Endothelial cell of umbilical vein (primary cell): ENCODE measurements around the gene PTCD3. TPM values are rescaled to one million over a fixed set of nuclear protein-coding genes. Genes with fewer than 3 reads are reported as not detected.

Experiments used
- BruUV-seq: library from RNA; stranded (reverse); fragments of 400-500 nt; replicated peaks from 2 replicates; lab custom pipeline; 2021; lab: Mats Ljungman, UMichigan
- CTCF ChIA-PET: fragments of 300-600, 350-600 bp; sonication (Branson Sonifier 250); formaldehyde crosslinking; loops from one replicate; lab custom pipeline; 2021; ENCODE audit warnings: antibody characterized with exemption, inconsistent platforms; lab: Charles Lee
- POLR2A ChIA-PET: fragments of 300-600, 350-600 bp; sonication (Branson Sonifier 250); formaldehyde crosslinking; loops from one replicate; lab custom pipeline; 2021; ENCODE audit warnings: antibody characterized with exemption, inconsistent platforms; lab: Charles Lee
- DNase-seq: peaks from one replicate; pipeline ENCODE4 v3.0.0-alpha.2; 2011; ENCODE audit warnings: low read depth, low spot score
- FAIRE-seq: peaks from 2 replicates; lab custom pipeline; 2011; peaks lifted over from hg19 to GRCh38; lab: Jason Lieb, UNC
- H2AFZ ChIP-seq: 2 replicates; pipeline ENCODE4 v1.6.0; 2012; ENCODE audit warnings: low read depth, low read length, control low read depth, inconsistent platforms
- H3K27ac ChIP-seq: 2 replicates; pipeline ENCODE4 v1.5.1; 2011; ENCODE audit warnings: low read depth, mild to moderate bottlenecking, control low read depth, low read length, moderate library complexity; ENCODE audit not compliant: insufficient read depth
- H3K27me3 ChIP-seq, 2 experiments: 2 replicates each; pipeline versions ENCODE4 v1.6.0 to v1.6.1; 2011; ENCODE audit warnings: low read length in 2 of 2, mixed read lengths in 1 of 2; ENCODE audit not compliant: control insufficient read depth in 2 of 2, insufficient read depth in 2 of 2
- H3K36me3 ChIP-seq, 2 experiments: 2 replicates in 1 of 2; 3 replicates in 1 of 2; pipeline ENCODE4 v1.5.1; 2011; ENCODE audit warnings: low read length in 2 of 2, mild to moderate bottlenecking in 1 of 2, moderate library complexity in 1 of 2; ENCODE audit not compliant: control insufficient read depth in 2 of 2, insufficient read depth in 2 of 2; ENCODE audit errors: extremely low read depth in 1 of 2
- H3K4me1 ChIP-seq: 3 replicates; pipeline ENCODE4 v1.5.1; 2011; ENCODE audit warnings: mild to moderate bottlenecking, low read length; ENCODE audit not compliant: control insufficient read depth, insufficient read depth; ENCODE audit errors: extremely low read depth
- H3K4me2 ChIP-seq: 2 replicates; pipeline ENCODE4 v1.6.1; 2011; ENCODE audit warnings: low read length, control low read depth, mixed read lengths; ENCODE audit not compliant: insufficient read depth
- H3K4me3 ChIP-seq, 3 experiments: fragments of 200-600 bp in 1 of 3; sonication (generic), shearing (Covaris generic) in 1 of 3; replicated peaks in 1 of 3; 2 replicates each; pipeline ENCODE4 v1.5.1; 2011 to 2016; ENCODE audit warnings: control low read depth in 3 of 3, low read length in 3 of 3, mild to moderate bottlenecking in 2 of 3, inconsistent platforms in 1 of 3, low read depth in 1 of 3, moderate library complexity in 1 of 3; ENCODE audit not compliant: insufficient read depth in 1 of 3
- H3K79me2 ChIP-seq: 2 replicates; pipeline ENCODE4 v1.6.0; 2012; ENCODE audit warnings: low read length, inconsistent platforms; ENCODE audit not compliant: control insufficient read depth, insufficient read depth
- H3K9ac ChIP-seq: replicated peaks from 2 replicates; pipeline ENCODE3; 2011; ENCODE audit warnings: low read length, control low read depth; ENCODE audit not compliant: insufficient read depth; ENCODE audit errors: extremely low read depth
- H3K9me1 ChIP-seq: replicated peaks from 3 replicates; pipeline ENCODE4 v1.6.0; 2011; ENCODE audit warnings: mild to moderate bottlenecking, low read length; ENCODE audit not compliant: control insufficient read depth, insufficient read depth; ENCODE audit errors: extremely low read depth
- H3K9me3 ChIP-seq: replicated peaks from 2 replicates; pipeline ENCODE4 v1.5.1; 2012; ENCODE audit warnings: low read length, inconsistent platforms; ENCODE audit not compliant: control insufficient read depth, insufficient read depth
- H4K20me1 ChIP-seq: replicated peaks from 2 replicates; pipeline ENCODE3; 2011; ENCODE audit warnings: mild to moderate bottlenecking, low read length; ENCODE audit not compliant: control insufficient read depth, insufficient read depth; ENCODE audit errors: extremely low read depth
- CTCF ChIP-seq, 2 donors: IDR thresholded peaks; 1 replicate in 1 of 2; 2 replicates in 1 of 2; pipeline ENCODE4 v1.5.1; 2011; ENCODE audit warnings: low read length in 2 of 2, mild to moderate bottlenecking in 2 of 2, moderate library complexity in 2 of 2, control low read depth in 1 of 2, inconsistent platforms in 1 of 2, low read depth in 1 of 2; ENCODE audit not compliant: insufficient read depth in 1 of 2; ENCODE audit errors: extremely low read depth in 1 of 2
- EZH2 ChIP-seq: IDR thresholded peaks from 2 replicates; pipeline ENCODE4 v1.6.1; 2012; ENCODE audit warnings: borderline replicate concordance, low read depth, mild to moderate bottlenecking, moderate library complexity, low read length, inconsistent platforms; ENCODE audit not compliant: severe bottlenecking
- FOS ChIP-seq: IDR thresholded peaks from 2 replicates; pipeline ENCODE4 v1.6.1; 2011; ENCODE audit warnings: mild to moderate bottlenecking, low read length, moderate library complexity, borderline replicate concordance; ENCODE audit not compliant: insufficient read depth
- GATA2 ChIP-seq: IDR thresholded peaks from 2 replicates; pipeline ENCODE4 v1.7.0; 2011; ENCODE audit warnings: low read depth, mild to moderate bottlenecking, moderate library complexity, mixed read lengths, low read length; ENCODE audit not compliant: insufficient read length, insufficient read depth
- JUN ChIP-seq: IDR thresholded peaks from 2 replicates; pipeline ENCODE4 v1.6.1; 2011; ENCODE audit warnings: borderline replicate concordance, low read depth; ENCODE audit not compliant: insufficient read length, insufficient read depth
- MAX ChIP-seq: IDR thresholded peaks from 2 replicates; pipeline ENCODE4 v1.6.1; 2011; ENCODE audit not compliant: insufficient read depth, insufficient read length
- MYC ChIP-seq: IDR thresholded peaks from one replicate; pipeline ENCODE4 v1.6.1; 2011; ENCODE audit warnings: mild to moderate bottlenecking, low read depth, low read length
- POLR2A ChIP-seq: IDR thresholded peaks from 2 replicates; pipeline ENCODE4 v1.6.1; 2012; ENCODE audit warnings: low read depth, mild to moderate bottlenecking, control low read depth, low read length
- POLR2AphosphoS5 ChIP-seq: IDR thresholded peaks from 2 replicates; pipeline ENCODE4 v1.6.1; 2012; ENCODE audit warnings: low read depth, mild to moderate bottlenecking, control low read depth, low read length, moderate library complexity; ENCODE audit not compliant: insufficient read depth
- dilution Hi-C: fragments of 300-500 bp; cut with MboI; formaldehyde crosslinking; loops from one replicate; pipeline ENCODE4 v1.15.0; 2019; ENCODE audit warnings: low sequenced_read_pairs; ENCODE audit not compliant: extremely low pct_ligation_motif_present
- intact Hi-C: fragments of 100-400 bp; cut with micrococcal nuclease; formaldehyde crosslinking; loops from one replicate; pipeline ENCODE4 v1.10.0; 2022
- polyA plus RNA-seq, 4 experiments: library from polyadenylated mRNA; depleted of rRNA in 3 of 4; stranded (reverse) in 3 of 4; unstranded in 1 of 4; fragments of >200 nt; gene quantifications; 2 replicates each; pipeline versions ENCODE4 v1.2.1 to v1.2.3, GENCODE V29; 2011 to 2012; ENCODE audit warnings: missing spikeins in 1 of 4
- total RNA-seq: library from RNA; stranded (reverse); gene quantifications from 2 replicates; pipeline ENCODE4 v1.2.3, GENCODE V29; 2021

PTCD3 gene
- total and polyA plus RNA-seq, 2 donors (not counting 3 experiments of a cell fraction or from before 2014, with no cell fraction given), result 30.4 to 96.0 TPM

GRCh38 chr2:86175828-86176227 is 69.8 kb downstream of the PTCD3 start:
- H3K9me3 ChIP-seq, result no peaks in the 10 kb centered on the region
- DNase-seq, result no peak
- H4K20me1 ChIP-seq, result peaks cover 3% of the 10 kb centered on the region
- FAIRE-seq, result no peak
- H3K27ac ChIP-seq, result no peak overlapping the region
- H3K9ac ChIP-seq, result no peak overlapping the region
- no peaks in the 10 kb centered on the region for H3K4me1 ChIP-seq
- ChIA-PET CTCF (interaction anchor here (1.1 kb wide), 1 partner anchor 15 kb away, joined by 3 read pairs; no protein-coding TSS in a partner anchor), POLR2A (no interaction called here)
- intact Hi-C loops, result no loop called here
- no peaks in the 10 kb centered on the region for H3K9me1 ChIP-seq
- no peak overlapping the region for H3K4me2 ChIP-seq
- BruUV-seq, result no TSS peak
- TF ChIP-seq GATA2 (no peak), FOS (no peak)
- H2AFZ ChIP-seq, result no peak overlapping the region
- peaks cover 27% of the 10 kb centered on the region for H3K79me2 ChIP-seq
- H3K27me3 ChIP-seq, result no peaks in the 10 kb centered on the region
- H3K4me3 ChIP-seq, result no peak overlapping the region
- dilution Hi-C loops, result no loop called here
- H3K36me3 ChIP-seq, result peaks cover 0 to 9% of the 10 kb centered on the region in 2 experiments

- BruUV-seq, result no TSS peak
- CTCF ChIA-PET, result interaction anchor here (1.1 kb wide), 1 partner anchor 14 kb away, joined by 3 read pairs; no protein-coding TSS in a partner anchor
- no peak overlapping the region for H3K4me2 ChIP-seq
- H2AFZ ChIP-seq, result no peak overlapping the region
- no peak overlapping the region for H3K4me3 ChIP-seq
- no peak overlapping the region for H3K27ac ChIP-seq
- no peaks in the 10 kb centered on the region for H3K4me1 ChIP-seq
- no peak for DNase-seq
- peaks cover 6% of the 10 kb centered on the region for H4K20me1 ChIP-seq
- H3K9ac ChIP-seq, result no peak overlapping the region
- no peaks in the 10 kb centered on the region for H3K9me1 ChIP-seq
- peaks cover 0 to 12% of the 10 kb centered on the region in 2 experiments for H3K36me3 ChIP-seq
- intact Hi-C loops, result no loop called here
- POLR2A ChIA-PET, result no interaction called here
- H3K79me2 ChIP-seq, result peaks cover 33% of the 10 kb centered on the region
- FAIRE-seq, result no peak
- dilution Hi-C loops, result no loop called here
- no peak for TF ChIP-seq MYC
- TF ChIP-seq FOS, result no peak
- TF ChIP-seq MAX, result no peak
- no peak for TF ChIP-seq CTCF (IDR thresholded peaks at IDR 0.05; ENCODE audit: extremely low read depth in 1 of 2, insufficient read depth in 1 of 2, low read depth in 1 of 2, low read length in 2 of 2)
- TF ChIP-seq EZH2, result no peak
- no peak for TF ChIP-seq POLR2AphosphoS5
- no peak for TF ChIP-seq JUN
- no peak for TF ChIP-seq GATA2
- TF ChIP-seq POLR2A, result no peak
- H3K9me3 ChIP-seq, result no peaks in the 10 kb centered on the region
- no peaks in the 10 kb centered on the region for H3K27me3 ChIP-seq
Observed at GRCh38 chr2:86176597-86176996, 70.6 kb downstream of the PTCD3 start.
